Vagina (tissue), 2 donors: Measurements from ENCODE around the gene EPHA10. TPM values are rescaled to one million over a fixed set of nuclear protein-coding genes. Genes with fewer than 3 reads are reported as not detected.
A peak's percentile ranks its signal among the peaks of the same experiment; 100 is the strongest.
"Not testable (repeated sequence)": the region's sequence is repeated elsewhere in the genome, so short reads cannot be mapped to it uniquely, and the experiment has no call there.

Source experiments
- DNase-seq, 2 donors: peaks; one replicate each; pipeline ENCODE4 v3.0.0-alpha.2; 2017; ENCODE audit errors: extremely low spot score in 2 of 2
- H3K27ac ChIP-seq: fragments of 200-600 bp; sonication (generic); one replicate; pipeline ENCODE4 v1.5.1; 2019
- H3K27me3 ChIP-seq: fragments of 200-600 bp; sonication (generic); one replicate; pipeline ENCODE4 v1.5.1; 2019
- H3K36me3 ChIP-seq, 2 donors: fragments of 200-600 bp; sonication (generic); one replicate each; pipeline ENCODE4 v1.5.1; 2017 to 2019
- H3K4me1 ChIP-seq: fragments of 200-600 bp; sonication (generic); one replicate; pipeline ENCODE4 v1.5.1; 2019
- H3K4me3 ChIP-seq, 2 donors: fragments of 200-600 bp; sonication (generic); 1 replicate in 1 of 2; 2 replicates in 1 of 2; pipeline ENCODE4 v1.5.1; 2016 to 2019
- H3K9me3 ChIP-seq: fragments of 200-600 bp; sonication (generic); one replicate; pipeline ENCODE4 v1.5.1; 2019
- CTCF ChIP-seq, 3 experiments: fragments of 450-650 bp in 2 of 3; fragments of 200-600 bp in 1 of 3; sonication (generic) in 1 of 3; IDR thresholded peaks; one replicate each; pipeline ENCODE4 v1.5.1; 2017 to 2019; ENCODE audit warnings: antibody characterized with exemption in 3 of 3, mild to moderate bottlenecking in 2 of 3, moderate library complexity in 2 of 3
- POLR2A ChIP-seq, 2 donors: fragments of 450-650 bp; IDR thresholded peaks; one replicate each; pipeline ENCODE4 v1.6.1; 2017; ENCODE audit warnings: antibody characterized with exemption in 2 of 2, mild to moderate bottlenecking in 2 of 2, moderate library complexity in 2 of 2
- POLR2AphosphoS5 ChIP-seq, 2 donors: sonication (generic); formaldehyde crosslinking; IDR thresholded peaks; one replicate each; pipeline ENCODE4 v1.9.0; 2017; ENCODE audit warnings: antibody characterized with exemption in 2 of 2, mild to moderate bottlenecking in 2 of 2, low read depth in 1 of 2; ENCODE audit not compliant: insufficient read depth in 1 of 2
- intact Hi-C: fragments of 100-400 bp; cut with DNase I; formaldehyde crosslinking; loops from one replicate; pipeline ENCODE4 v1.15.1; 2023
- total RNA-seq: library from RNA; depleted of rRNA; stranded (reverse); fragments of >200 nt; gene quantifications from one replicate; pipeline ENCODE4 v1.2.3, GENCODE V29; 2016

EPHA10 gene
- total RNA-seq, 1 donor from 2014 or later: 0.25 TPM

GRCh38 chr1:37792943-37793686 is 28.2 kb upstream of the EPHA10 start:
- no peak for TF ChIP-seq POLR2A (IDR thresholded peaks at IDR 0.05)
- no peak for TF ChIP-seq CTCF (IDR thresholded peaks at IDR 0.05)
- TF ChIP-seq POLR2AphosphoS5 (IDR thresholded peaks at IDR 0.05; ENCODE audit: insufficient read depth in 1 of 2, low read depth in 1 of 2): no peak
- H3K36me3 ChIP-seq: no peaks in the 10 kb centered on the region
- no peak for DNase-seq
- H3K4me1 ChIP-seq: peaks cover 19% of the 10 kb centered on the region
- peak overlapping the region; percentile 53 to 72 for H3K4me3 ChIP-seq
- H3K9me3 ChIP-seq: no peaks in the 10 kb centered on the region
- no peak overlapping the region for H3K27ac ChIP-seq
- intact Hi-C loops: no loop called here
- H3K27me3 ChIP-seq: no peaks in the 10 kb centered on the region

- Histone ChIP-seq H3K9me3 (no peaks in the 10 kb centered on the region), H3K36me3 (no peaks in the 10 kb centered on the region), H3K27ac (no peak overlapping the region), H3K4me3 (no peak overlapping the region), H3K27me3 (no peaks in the 10 kb centered on the region), H3K4me1 (no peaks in the 10 kb centered on the region)
- no peak for TF ChIP-seq POLR2A (IDR thresholded peaks at IDR 0.05)
- no peak for TF ChIP-seq POLR2AphosphoS5 (IDR thresholded peaks at IDR 0.05; ENCODE audit: insufficient read depth in 1 of 2, low read depth in 1 of 2)
- TF ChIP-seq CTCF (IDR thresholded peaks at IDR 0.05): no peak
- DNase-seq: no peak
- intact Hi-C loops: no loop called here
Observed at GRCh38 chr1:37782491-37782890, 17.6 kb upstream of the EPHA10 start.

GRCh38 chr1:37778654-37779053 is 13.7 kb upstream of the EPHA10 start:
- no peaks in the 10 kb centered on the region for H3K27me3 ChIP-seq
- TF ChIP-seq POLR2A (IDR thresholded peaks at IDR 0.05) (no peak), CTCF (IDR thresholded peaks at IDR 0.05) (no peak), POLR2AphosphoS5 (IDR thresholded peaks at IDR 0.05; ENCODE audit: insufficient read depth in 1 of 2, low read depth in 1 of 2) (no peak)

GRCh38 chr1:37776946-37777516 is 12.1 kb upstream of the EPHA10 start:
- Histone ChIP-seq H3K27ac (no peak overlapping the region), H3K9me3 (no peaks in the 10 kb centered on the region), H3K4me3 (no peak overlapping the region), H3K4me1 (no peaks in the 10 kb centered on the region), H3K36me3 (no peaks in the 10 kb centered on the region), H3K27me3 (no peaks in the 10 kb centered on the region)
- intact Hi-C loops: no loop called here
- TF ChIP-seq POLR2AphosphoS5 (IDR thresholded peaks at IDR 0.05; ENCODE audit: insufficient read depth in 1 of 2, low read depth in 1 of 2) (no peak), CTCF (IDR thresholded peaks at IDR 0.05) (no peak), POLR2A (IDR thresholded peaks at IDR 0.05) (no peak)
- no peak for DNase-seq

More at GRCh38 chr1:37778654-37779053, 13.7 kb upstream of the EPHA10 start:
- H3K36me3 ChIP-seq: no peaks in the 10 kb centered on the region
- no peak overlapping the region for H3K4me3 ChIP-seq
- H3K9me3 ChIP-seq: no peaks in the 10 kb centered on the region
- H3K27ac ChIP-seq: no peak overlapping the region
- DNase-seq: no peak
- intact Hi-C loops: no loop called here
- H3K4me1 ChIP-seq: no peaks in the 10 kb centered on the region

- H3K4me3 ChIP-seq, H3K36me3 ChIP-seq, DNase-seq, H3K9me3 ChIP-seq, H3K27me3 ChIP-seq, intact Hi-C loops, H3K4me1 ChIP-seq, H3K27ac ChIP-seq: not testable (repeated sequence)
Observed at GRCh38 chr1:37771440-37771839, 6.5 kb upstream of the EPHA10 start.
